BLaER1 treated with 17β-estradiol and CSF1 and Interleukin-3, amounts not matched to agents 10 nM and 100 nM (cell line): ENCODE measurements around the gene ATG7.
A peak's percentile ranks its signal among the peaks of the same experiment; 100 is the strongest.

Experiments used
- H3K27ac ChIP-seq, 11 experiments: shearing (Covaris generic); formaldehyde crosslinking; 2 replicates each; pipeline ENCODE4 v1.8.1; 2022
- H3K27me3 ChIP-seq, 11 experiments: shearing (Covaris generic); formaldehyde crosslinking; 2 replicates each; pipeline ENCODE4 v1.8.1; 2022
- H3K36me3 ChIP-seq, 11 experiments: shearing (Covaris generic); formaldehyde crosslinking; 2 replicates each; pipeline ENCODE4 v1.8.1; 2022
- H3K4me1 ChIP-seq, 10 experiments: shearing (Covaris generic); formaldehyde crosslinking; 2 replicates each; pipeline ENCODE4 v1.8.1; 2022
- H3K4me2 ChIP-seq, 11 experiments: shearing (Covaris generic); formaldehyde crosslinking; 2 replicates each; pipeline ENCODE4 v1.8.1; 2022
- H3K4me3 ChIP-seq, 10 experiments: shearing (Covaris generic); formaldehyde crosslinking; 2 replicates each; pipeline ENCODE4 v1.8.1; 2022
- H3K9ac ChIP-seq, 11 experiments: shearing (Covaris generic); formaldehyde crosslinking; 2 replicates each; pipeline ENCODE4 v1.8.1; 2022
- H3K9me3 ChIP-seq, 11 experiments: shearing (Covaris generic); formaldehyde crosslinking; replicated peaks in 1 of 11; 2 replicates each; pipeline ENCODE4 v1.8.1; 2022
- H4K20me1 ChIP-seq, 11 experiments: shearing (Covaris generic); formaldehyde crosslinking; 2 replicates each; pipeline ENCODE4 v1.8.1; 2022
- Cebpa-rat ChIP-seq, 11 experiments: shearing (Covaris generic); IDR thresholded peaks; 2 replicates each; pipeline ENCODE4 v1.8.1; 2022

ATG7 gene

GRCh38 chr3:11290743-11291680 lies 18.8 kb downstream of the ATG7 start:
- no peak overlapping the region; a peak in 1 of 20 replicates for H3K4me3 ChIP-seq

GRCh38 chr3:11291808-11292207 lies 19.6 kb downstream of the ATG7 start:
- peaks cover 6 to 59% (median 29%) of the 10 kb centered on the region in 11 experiments; a peak in 17 of 22 replicates for H3K36me3 ChIP-seq
- peak overlapping the region; percentile 65 to 93 (median 88) for H3K4me2 ChIP-seq
- no peak overlapping the region; a peak in 1 of 20 replicates for H3K4me3 ChIP-seq
- H3K9me3 ChIP-seq: peaks cover 0 to 10% (median 0%) of the 10 kb centered on the region in 11 experiments; a peak in 3 of 22 replicates
- TF ChIP-seq Cebpa-rat (IDR thresholded peaks at IDR 0.05): no peak
- no peaks in the 10 kb centered on the region for H4K20me1 ChIP-seq
- H3K27ac ChIP-seq: peak overlapping the region; percentile 93 to 97 (median 95); a peak in 21 of 22 replicates
- H3K27me3 ChIP-seq: no peaks in the 10 kb centered on the region
- peak overlapping the region in 7 of 11 experiments; percentile 3 to 85 (median 33); a peak in 9 of 22 replicates for H3K9ac ChIP-seq
- peaks cover 49 to 91% (median 62%) of the 10 kb centered on the region in 10 experiments for H3K4me1 ChIP-seq

More at GRCh38 chr3:11290743-11291680, 18.8 kb downstream of the ATG7 start:
- Histone ChIP-seq H3K36me3 (peaks cover 6 to 58% (median 28%) of the 10 kb centered on the region in 11 experiments; a peak in 16 of 22 replicates), H3K4me2 (peak overlapping the region; percentile 65 to 93 (median 88)), H3K9ac (peak overlapping the region; percentile 3 to 85 (median 82); a peak in 14 of 22 replicates), H3K9me3 (peaks cover 0 to 10% (median 0%) of the 10 kb centered on the region in 11 experiments; a peak in 3 of 22 replicates), H3K27ac (peak overlapping the region; percentile 93 to 97 (median 95)), H3K4me1 (peaks cover 57 to 92% (median 70%) of the 10 kb centered on the region in 10 experiments), H4K20me1 (no peaks in the 10 kb centered on the region), H3K27me3 (no peaks in the 10 kb centered on the region)
- no peak for TF ChIP-seq Cebpa-rat (IDR thresholded peaks at IDR 0.05)

GRCh38 chr3:11297126-11297525 lies 24.9 kb downstream of the ATG7 start:
- H3K4me2 ChIP-seq: no peak overlapping the region
- peaks cover 0 to 45% (median 14%) of the 10 kb centered on the region in 10 experiments; a peak in 17 of 20 replicates for H3K4me1 ChIP-seq
- H3K36me3 ChIP-seq: peaks cover 47 to 90% (median 69%) of the 10 kb centered on the region in 11 experiments
- H3K9ac ChIP-seq: no peak overlapping the region
- no peaks in the 10 kb centered on the region for H3K27me3 ChIP-seq
- no peaks in the 10 kb centered on the region; a peak in 1 of 22 replicates for H4K20me1 ChIP-seq
- no peak overlapping the region for H3K4me3 ChIP-seq
- peak overlapping the region in 1 of 11 experiments; percentile 29; a peak in 1 of 22 replicates for H3K27ac ChIP-seq
- no peaks in the 10 kb centered on the region for H3K9me3 ChIP-seq
- TF ChIP-seq Cebpa-rat (IDR thresholded peaks at IDR 0.05): no peak

GRCh38 chr3:11300970-11301369 lies 28.8 kb downstream of the ATG7 start:
- TF ChIP-seq Cebpa-rat (IDR thresholded peaks at IDR 0.05): no peak
- H3K4me3 ChIP-seq: no peak overlapping the region
- no peaks in the 10 kb centered on the region; a peak in 1 of 22 replicates for H4K20me1 ChIP-seq
- no peaks in the 10 kb centered on the region for H3K9me3 ChIP-seq
- no peak overlapping the region for H3K4me2 ChIP-seq
- peaks cover 73 to 96% (median 88%) of the 10 kb centered on the region in 11 experiments for H3K36me3 ChIP-seq
- peaks cover 2 to 45% (median 23%) of the 10 kb centered on the region in 10 experiments for H3K4me1 ChIP-seq
- no peaks in the 10 kb centered on the region for H3K27me3 ChIP-seq
- H3K27ac ChIP-seq: no peak overlapping the region; a peak in 2 of 22 replicates
- H3K9ac ChIP-seq: no peak overlapping the region

- H3K9me3 ChIP-seq: no peaks in the 10 kb centered on the region
- no peak overlapping the region for H3K9ac ChIP-seq
- no peak for TF ChIP-seq Cebpa-rat (IDR thresholded peaks at IDR 0.05)
- H4K20me1 ChIP-seq: no peaks in the 10 kb centered on the region
- peaks cover 73 to 99% (median 92%) of the 10 kb centered on the region in 11 experiments for H3K36me3 ChIP-seq
- peak overlapping the region in 2 of 11 experiments; percentile 28 to 95; a peak in 1 of 22 replicates for H3K27ac ChIP-seq
- H3K4me2 ChIP-seq: no peak overlapping the region
- no peaks in the 10 kb centered on the region for H3K27me3 ChIP-seq
- no peak overlapping the region for H3K4me3 ChIP-seq
- H3K4me1 ChIP-seq: peaks cover 12 to 49% (median 35%) of the 10 kb centered on the region in 10 experiments
These were observed 30.2 kb downstream of the ATG7 start for GRCh38 chr3:11302444-11302843.

- H3K27ac ChIP-seq: peak overlapping the region in 8 of 11 experiments; percentile 24 to 99 (median 64); a peak in 10 of 22 replicates
- H3K4me1 ChIP-seq: peaks cover 12 to 63% (median 41%) of the 10 kb centered on the region in 10 experiments
- no peaks in the 10 kb centered on the region for H3K9me3 ChIP-seq
- H3K27me3 ChIP-seq: no peaks in the 10 kb centered on the region
- TF ChIP-seq Cebpa-rat (IDR thresholded peaks at IDR 0.05): no peak
- peaks cover 74 to 99% (median 92%) of the 10 kb centered on the region in 11 experiments for H3K36me3 ChIP-seq
- no peaks in the 10 kb centered on the region for H4K20me1 ChIP-seq
- H3K4me3 ChIP-seq: no peak overlapping the region
- H3K9ac ChIP-seq: peak overlapping the region in 3 of 11 experiments; percentile 16 to 93 (median 60); a peak in 4 of 22 replicates
- H3K4me2 ChIP-seq: peak overlapping the region in 7 of 11 experiments; percentile 31 to 82 (median 71); a peak in 11 of 22 replicates
These were observed 32.0 kb downstream of the ATG7 start for GRCh38 chr3:11304175-11304574.

GRCh38 chr3:11305509-11305908 lies 33.3 kb downstream of the ATG7 start:
- H3K36me3 ChIP-seq: peaks cover 74 to 99% (median 92%) of the 10 kb centered on the region in 11 experiments

GRCh38 chr3:11306817-11307589 lies 34.8 kb downstream of the ATG7 start:
- peak overlapping the region; percentile 37 to 99 (median 52); a peak in 20 of 22 replicates for H3K27ac ChIP-seq
- no peaks in the 10 kb centered on the region for H3K27me3 ChIP-seq
- no peak overlapping the region for H3K4me3 ChIP-seq
- peaks cover 12 to 86% (median 41%) of the 10 kb centered on the region in 10 experiments for H3K4me1 ChIP-seq
- H3K4me2 ChIP-seq: peak overlapping the region; percentile 39 to 82 (median 70)
- peaks cover 76 to 99% (median 92%) of the 10 kb centered on the region in 11 experiments for H3K36me3 ChIP-seq
- no peaks in the 10 kb centered on the region for H4K20me1 ChIP-seq
- H3K9me3 ChIP-seq: no peaks in the 10 kb centered on the region
- no peak for TF ChIP-seq Cebpa-rat (IDR thresholded peaks at IDR 0.05)
- peak overlapping the region in 5 of 11 experiments; percentile 10 to 93 (median 69); a peak in 9 of 22 replicates for H3K9ac ChIP-seq

More at GRCh38 chr3:11305509-11305908, 33.3 kb downstream of the ATG7 start:
- Histone ChIP-seq H3K9me3 (no peaks in the 10 kb centered on the region), H4K20me1 (no peaks in the 10 kb centered on the region), H3K9ac (peak overlapping the region in 5 of 11 experiments; percentile 8 to 93 (median 40); a peak in 7 of 22 replicates), H3K4me3 (0 out of 20 replicates have a peak overlapping the region, but pooled peaks of 1 of the 10 experiments have one; percentile 2), H3K4me2 (peak overlapping the region; percentile 3 to 82 (median 70); a peak in 20 of 22 replicates), H3K27me3 (no peaks in the 10 kb centered on the region), H3K4me1 (peaks cover 12 to 77% (median 41%) of the 10 kb centered on the region in 10 experiments), H3K27ac (peak overlapping the region; percentile 37 to 99 (median 52))
- no peak for TF ChIP-seq Cebpa-rat (IDR thresholded peaks at IDR 0.05)
